ENCODE data around the gene MEGF11. TPM values are rescaled to one million over a fixed set of nuclear protein-coding genes. Genes with fewer than 3 reads are reported as not detected.

MEGF11 gene
- total RNA-seq, 4 donors from 2014 or later, result 0.97 to 10.6 (median 4.0) TPM

DNA sequence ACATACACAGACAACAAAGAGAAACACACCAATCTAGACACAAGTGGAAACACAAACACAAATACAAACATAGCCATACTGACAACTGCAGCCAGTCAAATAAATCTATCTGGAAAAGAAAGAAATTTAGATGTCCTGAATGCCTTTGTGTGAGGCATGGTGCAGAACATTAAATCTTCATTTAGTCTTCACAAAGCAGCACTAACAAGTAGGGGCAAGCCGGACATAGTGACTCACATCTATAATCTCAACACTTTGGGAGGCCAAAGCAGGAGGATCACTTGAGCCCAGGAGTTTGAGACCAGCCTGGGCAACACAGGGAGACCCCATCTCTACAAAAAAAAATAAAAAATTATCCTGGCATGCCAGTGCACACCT, 11.7 kb downstream of the MEGF11 start:
- no peak overlapping the region for H3K4me3 ChIP-seq (ENCODE audit: low read depth, poor library complexity, severe bottlenecking)
- 36 to 87% methylated on average over 1 of the region's 1 CpG for WGBS, 2 donors
- TF ChIP-seq, protein P1, sequence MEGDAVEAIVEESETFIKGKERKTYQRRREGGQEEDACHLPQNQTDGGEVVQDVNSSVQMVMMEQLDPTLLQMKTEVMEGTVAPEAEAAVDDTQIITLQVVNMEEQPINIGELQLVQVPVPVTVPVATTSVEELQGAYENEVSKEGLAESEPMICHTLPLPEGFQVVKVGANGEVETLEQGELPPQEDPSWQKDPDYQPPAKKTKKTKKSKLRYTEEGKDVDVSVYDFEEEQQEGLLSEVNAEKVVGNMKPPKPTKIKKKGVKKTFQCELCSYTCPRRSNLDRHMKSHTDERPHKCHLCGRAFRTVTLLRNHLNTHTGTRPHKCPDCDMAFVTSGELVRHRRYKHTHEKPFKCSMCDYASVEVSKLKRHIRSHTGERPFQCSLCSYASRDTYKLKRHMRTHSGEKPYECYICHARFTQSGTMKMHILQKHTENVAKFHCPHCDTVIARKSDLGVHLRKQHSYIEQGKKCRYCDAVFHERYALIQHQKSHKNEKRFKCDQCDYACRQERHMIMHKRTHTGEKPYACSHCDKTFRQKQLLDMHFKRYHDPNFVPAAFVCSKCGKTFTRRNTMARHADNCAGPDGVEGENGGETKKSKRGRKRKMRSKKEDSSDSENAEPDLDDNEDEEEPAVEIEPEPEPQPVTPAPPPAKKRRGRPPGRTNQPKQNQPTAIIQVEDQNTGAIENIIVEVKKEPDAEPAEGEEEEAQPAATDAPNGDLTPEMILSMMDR (IDR thresholded peaks at IDR 0.05), result no peak
- TF ChIP-seq POLR2A (IDR thresholded peaks at IDR 0.05), result no peak
- DNase-seq (ENCODE audit: low spot score in 2 of 2), result no peak
- intact Hi-C loops (cut with DNase I; ENCODE audit: low total_unique reads), result no loop called here

DNA sequence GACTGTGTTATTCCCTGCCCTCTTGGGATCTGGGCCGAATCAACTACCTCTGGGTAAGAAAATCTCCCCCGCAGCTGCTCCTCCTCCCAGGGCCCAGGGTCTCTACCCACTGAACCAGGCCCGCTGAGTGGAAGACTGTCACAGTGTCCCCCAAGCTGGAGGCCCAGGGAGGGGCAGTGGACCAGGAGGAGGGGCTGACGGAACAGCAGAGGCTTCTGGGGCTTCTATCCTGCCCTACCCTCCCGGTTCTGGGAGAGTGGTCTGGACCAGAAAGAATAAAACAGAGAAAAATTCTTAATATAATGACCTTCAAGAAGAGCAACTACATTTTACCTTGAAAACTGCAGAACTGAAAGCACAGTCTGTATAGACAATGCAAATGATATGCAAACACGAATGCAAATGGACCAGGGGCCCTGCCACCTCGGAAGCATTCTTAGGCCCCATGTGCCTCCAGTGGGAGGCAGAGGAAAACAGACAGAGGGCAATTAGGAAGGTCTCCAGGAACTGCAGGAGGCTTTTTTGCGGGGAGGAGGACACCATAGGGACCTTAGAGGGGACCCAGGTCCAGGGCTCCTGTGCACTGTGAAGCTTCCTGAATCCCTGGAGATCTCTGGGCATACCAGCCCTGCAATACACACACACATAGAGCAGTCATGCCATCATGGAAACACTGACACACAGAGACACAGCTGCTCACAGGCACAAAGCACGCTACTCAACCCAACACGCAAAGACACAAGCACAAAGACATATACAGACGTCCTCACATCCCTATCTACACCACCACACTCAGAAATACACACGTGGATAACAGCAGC, 12.3 kb downstream of the MEGF11 start:
- WGBS, 2 donors, result 75 to 81% methylated on average over 12 of the region's 12 CpGs
- intact Hi-C loops (cut with DNase I; ENCODE audit: low total_unique reads), result no loop called here

DNA sequence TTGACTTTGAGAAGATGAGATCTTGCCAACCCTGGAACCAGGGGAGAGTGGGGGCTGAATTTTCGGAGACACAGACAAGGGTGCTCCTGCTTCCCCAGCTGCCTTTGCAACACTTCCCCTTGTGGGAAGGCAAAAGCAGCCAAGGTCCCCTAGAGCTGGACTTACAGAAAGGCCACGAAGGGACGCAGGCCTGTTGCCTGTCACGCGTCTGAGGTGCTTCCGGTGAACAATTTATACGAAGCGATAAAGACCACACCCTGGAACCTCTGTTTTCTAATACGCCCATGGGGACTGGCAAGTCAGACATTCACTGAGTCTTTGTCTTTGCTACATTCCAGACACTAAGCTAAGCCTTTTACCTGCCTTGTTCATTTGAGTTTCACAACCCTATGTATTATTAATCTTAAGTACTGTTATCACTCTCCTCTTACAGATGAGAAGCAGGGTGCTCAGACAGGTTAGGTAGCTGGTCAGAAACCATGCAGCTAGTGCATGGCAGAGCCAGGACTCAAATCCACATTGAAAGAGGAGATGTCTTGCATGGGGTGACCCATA, 13.2 kb downstream of the MEGF11 start:
- intact Hi-C loops (cut with DNase I; ENCODE audit: low total_unique reads), result no loop called here
- H3K4me3 ChIP-seq (ENCODE audit: low read depth, poor library complexity, severe bottlenecking), result no peak overlapping the region
- DNase-seq (ENCODE audit: low spot score in 2 of 2), result no peak
- TF ChIP-seq POLR2A (IDR thresholded peaks at IDR 0.05), result no peak
- TF ChIP-seq, protein P1 (IDR thresholded peaks at IDR 0.05), result no peak
- 81 to 82% methylated on average over 9 of the region's 9 CpGs for WGBS, 2 donors

More for the DNA sequence above, 12.3 kb downstream of the MEGF11 start:
- H3K4me3 ChIP-seq (ENCODE audit: low read depth, poor library complexity, severe bottlenecking), result no peak overlapping the region
- no peak for DNase-seq (ENCODE audit: low spot score in 2 of 2)
- TF ChIP-seq, protein P1 (IDR thresholded peaks at IDR 0.05), result no peak
- TF ChIP-seq POLR2A (IDR thresholded peaks at IDR 0.05), result no peak

DNA sequence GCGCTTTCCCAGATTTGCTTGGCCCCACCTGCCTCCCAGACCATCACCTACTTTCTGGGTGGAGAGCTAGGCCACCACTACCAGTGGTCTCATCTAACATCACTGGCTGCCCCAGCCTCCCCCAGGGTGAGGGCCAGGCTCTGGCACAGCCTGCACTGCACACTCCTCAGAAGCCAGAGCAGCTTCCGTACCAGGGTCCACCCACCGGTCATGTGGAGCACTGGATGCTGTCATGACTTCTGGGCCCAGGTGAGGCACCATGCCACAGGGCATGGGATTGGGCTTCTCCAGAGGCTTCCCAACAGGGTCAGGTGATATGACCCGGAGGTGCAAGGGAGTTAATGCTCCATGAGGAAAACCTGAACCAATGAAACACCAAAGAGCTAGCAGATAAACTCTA, 14.0 kb downstream of the MEGF11 start:
- 92 to 97% methylated on average over 2 to 4 of the region's 4 CpGs for WGBS, 2 donors
- intact Hi-C loops (cut with DNase I; ENCODE audit: low total_unique reads), result no loop called here
- TF ChIP-seq, protein P1 (IDR thresholded peaks at IDR 0.05), result no peak
- no peak overlapping the region for H3K4me3 ChIP-seq (ENCODE audit: low read depth, poor library complexity, severe bottlenecking)
- DNase-seq (ENCODE audit: low spot score in 2 of 2), result no peak

DNA sequence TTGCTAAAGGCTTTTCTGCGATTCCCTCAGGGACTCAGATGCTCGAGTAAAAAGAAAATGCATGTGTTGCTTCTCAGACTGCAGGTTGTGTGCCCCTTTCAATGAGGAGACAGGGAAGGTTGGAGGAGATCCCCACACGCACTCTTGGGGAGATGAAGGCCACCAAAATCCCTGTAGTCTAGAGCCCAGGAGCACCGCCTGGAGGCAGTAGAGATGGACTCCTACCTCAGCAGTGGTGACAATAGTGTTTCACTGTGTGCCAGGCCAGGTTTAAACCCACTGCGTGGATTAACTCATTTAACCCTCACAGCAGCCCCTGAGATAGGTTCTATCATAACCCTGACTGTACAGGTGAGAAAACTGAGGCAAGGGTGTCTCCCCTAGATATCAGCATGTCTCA, 15.2 kb downstream of the MEGF11 start:
- intact Hi-C loops (cut with DNase I; ENCODE audit: low total_unique reads), result no loop called here
- WGBS, 2 donors, result 89 to 91% methylated on average over 5 of the region's 5 CpGs
- H3K4me3 ChIP-seq (ENCODE audit: low read depth, poor library complexity, severe bottlenecking), result no peak overlapping the region
- no peak for TF ChIP-seq POLR2A (IDR thresholded peaks at IDR 0.05)
- TF ChIP-seq, protein P1 (IDR thresholded peaks at IDR 0.05), result no peak
- DNase-seq (ENCODE audit: low spot score in 2 of 2), result no peak
